Activated CD8-positive, alpha-beta memory T cell treated with anti-CD3 and anti-CD28 coated beads for 48 hours (primary cell): ENCODE data around the gene S100A4.
"Not testable (repeated sequence)": the region's sequence is repeated elsewhere in the genome, so short reads cannot be mapped to it uniquely, and the experiment has no call there.

Experiments
- DNase-seq, 3 experiments: peaks; one replicate each; pipeline ENCODE4 v3.0.0-alpha.2; 2020; ENCODE audit warnings: low read depth in 2 of 3, low spot score in 2 of 3

The S100A4 gene

GRCh38 chr1:153567621-153568366, 22.2 kb upstream of the S100A4 start:
- DNase-seq: peak in 1 of 3 experiments; percentile 30

- DNase-seq: peak; percentile 65 to 71 (median 71)
These were observed 21.1 kb upstream of the S100A4 start for GRCh38 chr1:153566414-153567371.

GRCh38 chr1:153565529-153566374, 20.1 kb upstream of the S100A4 start, which contains the start of gene S100A2:
Gene S100A2 (minus strand): TSS chr1:153565844. CDS start chr1:153563877, 1,967 bp downstream.
- peak in 1 of 3 experiments; percentile 14 for DNase-seq

- DNase-seq: no peak
These were observed 18.4 kb upstream of the S100A4 start for GRCh38 chr1:153563991-153564390.

- DNase-seq: no peak
These were observed 17.9 kb upstream of the S100A4 start for GRCh38 chr1:153563483-153563901.

- not testable (repeated sequence) for DNase-seq
These were observed 16.4 kb upstream of the S100A4 start for GRCh38 chr1:153562021-153562420.

- no peak for DNase-seq
These were observed 15.9 kb upstream of the S100A4 start for GRCh38 chr1:153561466-153561985.

GRCh38 chr1:153560771-153561465, 15.3 kb upstream of the S100A4 start:
- no peak for DNase-seq

GRCh38 chr1:153560241-153560640, 14.6 kb upstream of the S100A4 start:
- no peak for DNase-seq

GRCh38 chr1:153557877-153558276, 12.3 kb upstream of the S100A4 start:
- no peak for DNase-seq

GRCh38 chr1:153556348-153556747, 10.7 kb upstream of the S100A4 start:
- no peak for DNase-seq

GRCh38 chr1:153553830-153554541, 8.4 kb upstream of the S100A4 start:
- no peak for DNase-seq

- no peak for DNase-seq
These were observed 7.5 kb upstream of the S100A4 start for GRCh38 chr1:153553096-153553495.

GRCh38 chr1:153552335-153552734, 6.7 kb upstream of the S100A4 start:
- DNase-seq: no peak

- no peak for DNase-seq
These were observed 5.4 kb upstream of the S100A4 start for GRCh38 chr1:153550827-153551500.

GRCh38 chr1:153550398-153550758, 4.8 kb upstream of the S100A4 start:
- DNase-seq: no peak

GRCh38 chr1:153549741-153550397, 4.3 kb upstream of the S100A4 start:
- no peak for DNase-seq
